NOMO-1 treated with DMSO at 0.1 percent for 48 hours (cell line): ENCODE data around the gene SLIT3.

Experiments used
- DNase-seq: peaks from one replicate; lab custom pipeline; 2025; ENCODE audit not compliant: unreplicated experiment; lab: John Stamatoyannopoulos, UW

Gene SLIT3

GRCh38 chr5:169088028-169088725 is 212.8 kb downstream of the SLIT3 start:
- DNase-seq: no peak

DNA sequence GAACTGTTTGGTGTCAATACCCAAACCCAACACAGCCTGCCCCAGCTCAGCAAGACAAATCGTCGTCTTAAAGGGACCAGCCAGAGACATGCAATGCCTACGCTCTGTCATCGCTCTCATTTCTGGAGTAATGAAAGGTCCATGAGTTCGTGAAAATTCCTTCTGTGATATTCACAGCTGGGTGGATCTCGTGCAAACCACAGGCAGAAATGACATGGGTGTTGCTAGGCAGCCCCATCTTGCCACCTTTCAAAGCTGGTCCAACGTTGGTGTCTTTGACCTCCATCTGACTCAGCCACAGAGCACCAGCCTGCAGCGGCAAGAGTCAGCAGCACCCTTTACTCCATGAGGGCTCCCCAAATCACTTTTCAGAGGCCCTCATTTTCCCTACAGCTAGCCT is 215.3 kb downstream of the SLIT3 start:
- DNase-seq: no peak

GRCh38 chr5:169085212-169085611 is 215.7 kb downstream of the SLIT3 start:
- DNase-seq: no peak

GRCh38 chr5:169084775-169085174 is 216.2 kb downstream of the SLIT3 start:
- DNase-seq: no peak

- DNase-seq: no peak
Observed at GRCh38 chr5:169083394-169084018, 217.4 kb downstream of the SLIT3 start.

- DNase-seq: no peak
Observed at GRCh38 chr5:169081000-169081724, 219.8 kb downstream of the SLIT3 start.

GRCh38 chr5:169080448-169080911 is 220.5 kb downstream of the SLIT3 start:
- DNase-seq: no peak

GRCh38 chr5:169079697-169080096 is 221.2 kb downstream of the SLIT3 start:
- no peak for DNase-seq

- DNase-seq: no peak
Observed at GRCh38 chr5:169074839-169075238, 226.1 kb downstream of the SLIT3 start.

DNA sequence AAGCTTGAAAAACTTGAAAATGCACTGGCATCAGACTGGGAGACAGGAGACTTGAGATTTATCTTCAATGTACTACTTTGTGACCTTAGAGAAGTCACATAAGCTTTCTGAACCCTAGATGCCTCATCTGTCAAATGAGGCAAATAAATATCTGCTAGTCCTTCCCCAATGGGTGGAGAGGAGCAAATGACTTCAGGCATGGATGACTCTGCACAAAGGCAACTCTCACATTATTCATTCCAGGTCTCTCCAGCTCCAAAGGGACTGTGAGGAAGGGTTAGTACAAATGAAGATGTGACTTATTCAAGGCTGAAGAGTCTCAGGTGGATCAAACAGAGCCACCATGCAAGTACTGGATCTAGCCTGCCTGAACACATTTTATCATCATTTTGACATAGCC is 228.7 kb downstream of the SLIT3 start:
- DNase-seq: no peak

- DNase-seq: no peak
Observed at GRCh38 chr5:169070413-169070812, 230.5 kb downstream of the SLIT3 start.

DNA sequence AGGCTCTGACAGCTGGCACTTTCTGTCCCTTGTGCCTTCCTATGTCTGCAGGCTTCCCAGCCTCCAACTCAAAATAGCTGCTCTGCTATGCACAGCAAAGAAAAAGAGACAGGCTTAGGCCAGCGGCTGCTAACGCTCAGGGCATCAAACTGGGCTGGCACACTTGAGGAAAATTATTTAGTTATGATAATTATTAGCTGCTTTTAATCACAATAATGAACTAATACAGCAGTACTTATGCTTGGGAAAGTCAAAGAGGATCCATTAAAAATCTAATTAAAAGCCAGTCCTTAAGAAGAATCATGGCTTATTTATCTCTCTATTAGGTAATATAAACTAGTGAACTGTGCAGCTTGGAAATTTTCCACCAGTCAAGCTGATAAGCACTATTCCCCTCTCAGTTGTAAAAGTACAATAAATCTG is 233.2 kb downstream of the SLIT3 start:
- no peak for DNase-seq

GRCh38 chr5:169065400-169065799 is 235.5 kb downstream of the SLIT3 start:
- DNase-seq: no peak

GRCh38 chr5:169064093-169064492 is 236.8 kb downstream of the SLIT3 start:
- no peak for DNase-seq

DNA sequence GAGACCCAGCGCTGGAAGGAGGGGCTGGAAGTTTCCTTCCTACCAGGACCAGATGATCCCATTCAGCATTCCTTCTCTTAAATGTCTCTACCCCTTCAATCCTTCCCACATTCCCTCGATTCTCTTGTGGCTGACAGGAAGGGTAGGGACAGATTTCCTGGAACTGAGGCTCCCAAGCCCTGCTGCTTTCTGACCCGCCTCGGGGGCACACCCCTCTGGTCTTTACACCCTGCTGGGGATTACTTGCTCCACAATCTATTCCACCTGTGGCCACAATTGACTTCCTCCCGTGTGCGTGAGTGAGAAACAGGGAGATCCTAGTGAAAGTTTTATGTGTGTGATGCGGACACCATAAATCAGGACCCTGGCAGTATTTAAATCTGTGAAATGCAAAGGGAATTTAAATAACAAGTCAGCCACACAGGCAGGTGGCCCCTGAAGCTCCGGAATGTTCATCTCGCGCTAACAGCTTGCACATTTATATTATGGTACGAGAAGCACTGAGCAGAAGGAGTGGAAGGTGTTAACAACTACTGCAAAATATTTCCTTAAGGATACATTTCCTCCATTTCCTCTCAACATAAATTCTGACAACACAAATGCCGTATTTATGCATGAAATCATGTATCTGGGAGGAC is 237.5 kb downstream of the SLIT3 start:
- DNase-seq: no peak

DNA sequence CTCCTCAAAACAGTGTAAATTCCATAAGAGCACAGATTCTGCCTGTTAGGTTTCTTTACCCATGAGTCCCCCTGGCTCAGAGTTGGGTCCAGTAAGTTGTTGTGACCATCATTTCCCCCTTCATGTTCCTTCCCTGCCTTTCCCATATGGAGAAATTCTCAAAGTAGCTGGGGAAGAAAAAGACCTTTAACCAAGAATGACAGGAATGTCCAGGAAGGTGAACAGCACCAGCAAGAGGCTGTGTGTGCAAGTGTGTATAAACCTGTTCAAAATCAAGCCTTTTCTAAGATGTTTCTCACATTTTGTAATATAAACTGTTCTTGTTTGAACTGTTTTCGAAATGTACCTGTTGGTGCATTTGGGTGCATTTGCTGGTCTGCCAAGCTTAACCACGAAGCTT is 238.2 kb downstream of the SLIT3 start:
- DNase-seq: no peak

DNA sequence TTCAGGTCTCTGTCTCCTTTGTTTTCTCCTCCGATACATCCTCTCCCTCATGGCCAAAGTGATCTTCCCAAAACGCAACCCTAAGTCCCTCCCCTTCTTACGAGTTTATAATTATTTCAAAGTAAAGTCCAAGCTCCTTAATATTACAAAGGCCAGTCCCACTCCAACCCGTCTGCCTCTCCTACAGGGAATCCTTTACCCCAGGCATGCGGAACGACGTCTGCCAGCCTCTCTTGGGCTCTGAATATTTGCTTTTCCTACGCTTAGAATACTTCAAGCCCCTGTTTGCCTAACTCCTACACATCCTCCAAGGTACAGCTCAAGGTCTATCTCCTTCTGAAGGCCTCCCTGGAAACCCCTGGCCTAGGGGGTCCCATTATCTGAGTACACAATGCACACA is 246.4 kb downstream of the SLIT3 start:
- DNase-seq: no peak

DNA sequence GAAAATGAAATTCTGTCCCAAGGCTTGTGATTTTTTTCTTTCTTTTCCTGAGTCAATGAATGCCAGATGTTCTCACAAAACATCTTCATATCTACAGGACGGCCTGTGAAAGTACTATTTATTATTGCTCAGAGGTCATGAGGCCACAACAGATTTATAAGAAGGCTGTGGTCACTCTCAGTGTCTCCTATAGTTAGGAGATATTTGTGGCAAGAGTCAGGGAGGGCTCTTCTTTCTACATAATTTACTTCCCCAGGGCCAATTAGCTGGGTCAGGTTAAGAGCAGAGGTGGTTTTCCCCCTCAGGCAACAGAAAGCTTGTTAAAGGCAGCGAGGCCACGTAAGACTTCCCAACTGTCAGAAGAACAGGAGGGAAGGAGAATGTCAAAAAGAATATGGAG is 248.7 kb downstream of the SLIT3 start:
- DNase-seq: no peak

DNA sequence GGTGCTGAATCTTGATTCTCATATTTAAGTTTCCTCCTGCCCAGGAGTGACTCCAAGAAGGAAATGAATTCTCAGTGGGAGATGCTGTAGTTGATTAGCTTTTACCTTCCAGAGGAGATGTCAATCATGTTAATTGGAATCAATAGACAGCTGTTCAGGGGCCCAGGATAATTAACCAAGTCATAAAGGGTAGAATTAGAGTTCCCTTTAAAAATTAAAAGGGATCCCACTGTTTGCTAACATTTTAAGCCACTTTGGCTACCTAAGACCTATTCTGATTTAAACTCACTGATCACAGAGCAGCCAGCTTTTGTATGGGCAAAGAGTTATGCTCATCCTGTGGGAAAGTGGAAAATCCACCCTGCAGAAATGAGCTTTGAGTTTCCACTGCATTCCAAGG is 249.6 kb downstream of the SLIT3 start:
- no peak for DNase-seq

DNA sequence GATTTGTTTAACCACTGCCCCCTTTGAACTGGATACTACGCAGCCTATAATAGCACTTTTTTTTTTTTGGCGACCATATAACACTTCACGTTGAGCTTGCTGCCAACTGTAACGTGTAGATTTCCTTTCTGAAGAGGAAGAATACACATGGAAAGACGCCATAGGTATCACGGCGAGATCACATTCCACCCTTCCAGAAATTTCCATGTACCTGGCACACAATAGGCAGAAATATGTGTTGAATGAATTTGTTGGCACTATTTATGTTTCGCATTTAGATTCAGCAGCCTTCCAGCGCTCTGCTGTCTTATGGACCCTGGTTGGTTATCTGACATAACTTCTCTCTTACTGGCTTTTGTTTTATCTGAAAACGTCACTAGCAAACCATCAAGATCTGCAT is 250.3 kb downstream of the SLIT3 start:
- no peak for DNase-seq

- DNase-seq: no peak
Observed at GRCh38 chr5:169050146-169050571, 250.8 kb downstream of the SLIT3 start.

DNA sequence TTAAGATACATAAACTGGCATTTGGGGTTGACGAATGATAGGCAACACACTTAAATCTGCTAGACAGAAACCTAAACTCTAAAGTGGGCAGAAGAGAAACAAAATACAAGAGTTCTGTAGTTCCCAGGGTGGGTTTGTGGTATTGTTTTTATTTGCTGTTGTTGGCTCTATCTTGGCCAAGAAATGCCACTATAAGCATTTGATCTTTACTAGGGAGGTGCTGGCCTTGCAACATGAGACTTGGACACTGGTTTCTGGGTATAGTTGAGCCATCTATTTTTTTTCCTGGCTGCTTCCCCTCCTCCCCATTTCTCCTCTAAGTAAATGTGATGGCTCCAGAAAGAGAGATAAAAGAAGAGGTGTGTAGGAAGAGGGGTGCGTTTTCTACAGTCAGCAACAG is 251.2 kb downstream of the SLIT3 start:
- DNase-seq: no peak
